ENCODE measurements around the gene SGMS1. TPM values are rescaled to one million over a fixed set of nuclear protein-coding genes. Genes with fewer than 3 reads are reported as not detected.
"Not testable (repeated sequence)": the region's sequence is repeated elsewhere in the genome, so short reads cannot be mapped to it uniquely, and the experiment has no call there.

Gene SGMS1
- total and polyA plus RNA-seq, 4 donors, result 8.9 to 54.3 (median 22.2) TPM

DNA sequence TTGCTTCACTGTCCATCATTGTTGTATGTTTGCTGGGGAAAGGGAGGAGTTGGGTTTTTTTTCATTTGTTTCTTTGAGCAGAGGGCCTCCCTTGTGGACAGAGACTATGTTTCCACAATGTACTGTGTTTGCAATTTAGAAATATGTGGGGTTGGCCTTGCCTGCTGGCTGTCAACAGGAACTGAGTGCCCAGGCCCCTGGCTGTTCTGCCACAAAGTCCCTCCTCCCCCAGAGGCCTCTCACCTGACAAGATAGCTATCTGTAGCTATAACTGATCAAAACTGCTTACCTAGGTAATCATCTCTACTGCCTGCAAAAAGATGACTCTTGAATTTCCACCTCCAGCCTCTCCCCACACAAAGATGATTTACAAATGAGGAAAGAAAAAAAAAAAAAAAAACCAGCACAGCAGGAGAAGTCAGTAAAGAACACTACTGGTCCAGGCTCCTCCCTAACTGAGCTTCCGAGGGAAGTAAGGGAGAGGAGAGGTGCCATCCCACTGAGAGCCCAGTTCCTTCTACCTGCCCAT, 121.8 kb downstream of the SGMS1 start:
- 63 to 72% methylated on average over 1 of the region's 1 CpG for WGBS, 2 donors
- no peak overlapping the region for H3K27ac ChIP-seq (ENCODE audit: low read depth in 1 of 2, low read length in 2 of 2)

DNA sequence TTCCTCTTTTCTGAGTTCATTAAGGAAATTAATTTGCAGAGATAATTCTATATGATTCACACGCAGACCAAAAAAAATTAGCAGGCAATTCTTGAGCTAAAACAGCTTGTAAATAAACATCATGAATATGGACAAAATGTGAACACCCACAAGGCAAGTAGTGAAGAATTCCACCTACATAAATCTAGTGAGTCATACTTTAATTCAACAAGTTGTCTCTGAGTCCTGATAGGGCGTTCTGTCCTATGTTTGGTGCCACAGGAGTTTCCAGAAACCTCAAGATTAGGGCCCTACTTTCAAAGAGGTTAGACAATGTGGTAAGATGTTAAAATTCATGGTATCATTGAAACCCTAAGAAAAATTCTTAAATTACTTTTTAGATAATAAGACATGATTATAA, 122.3 kb downstream of the SGMS1 start:
- intact Hi-C loops (cut with DNase I), result no loop called here
- no peak for ATAC-seq (ENCODE audit: low FRiP score)
- DNase-seq, result no peak
- Histone ChIP-seq H3K4me3 (ENCODE audit: low read length in 2 of 2) (no peak overlapping the region), H3K27ac (ENCODE audit: low read depth in 1 of 2, low read length in 2 of 2) (no peak overlapping the region), H3K36me3 (ENCODE audit: control insufficient read depth in 1 of 2, insufficient read depth in 2 of 2, low read length in 1 of 2) (peaks cover 0 to 3% of the 10 kb centered on the region in 2 donors), H3K4me1 (ENCODE audit: control insufficient read depth in 1 of 2, insufficient read depth in 2 of 2, low read length in 2 of 2) (no peaks in the 10 kb centered on the region), H3K9me3 (ENCODE audit: control insufficient read depth, low read length) (no peaks in the 10 kb centered on the region), H3K27me3 (ENCODE audit: control insufficient read depth in 1 of 2, insufficient read depth in 2 of 2, low read length in 1 of 2) (no peaks in the 10 kb centered on the region)
- WGBS, 2 donors, result 64 to 69% methylated on average over 2 of the region's 2 CpGs

More for the DNA sequence above, 121.8 kb downstream of the SGMS1 start:
- intact Hi-C loops (cut with DNase I), result no loop called here
- no peak overlapping the region for H3K4me3 ChIP-seq (ENCODE audit: low read length in 2 of 2)
- no peaks in the 10 kb centered on the region for H3K27me3 ChIP-seq (ENCODE audit: control insufficient read depth in 1 of 2, insufficient read depth in 2 of 2, low read length in 1 of 2)
- DNase-seq (no peak), ATAC-seq (ENCODE audit: low FRiP score) (no peak)
- no peaks in the 10 kb centered on the region for H3K4me1 ChIP-seq (ENCODE audit: control insufficient read depth in 1 of 2, insufficient read depth in 2 of 2, low read length in 2 of 2)
- H3K9me3 ChIP-seq (ENCODE audit: control insufficient read depth, low read length), result no peaks in the 10 kb centered on the region
- peaks cover 0 to 3% of the 10 kb centered on the region in 2 donors for H3K36me3 ChIP-seq (ENCODE audit: control insufficient read depth in 1 of 2, insufficient read depth in 2 of 2, low read length in 1 of 2)

DNA sequence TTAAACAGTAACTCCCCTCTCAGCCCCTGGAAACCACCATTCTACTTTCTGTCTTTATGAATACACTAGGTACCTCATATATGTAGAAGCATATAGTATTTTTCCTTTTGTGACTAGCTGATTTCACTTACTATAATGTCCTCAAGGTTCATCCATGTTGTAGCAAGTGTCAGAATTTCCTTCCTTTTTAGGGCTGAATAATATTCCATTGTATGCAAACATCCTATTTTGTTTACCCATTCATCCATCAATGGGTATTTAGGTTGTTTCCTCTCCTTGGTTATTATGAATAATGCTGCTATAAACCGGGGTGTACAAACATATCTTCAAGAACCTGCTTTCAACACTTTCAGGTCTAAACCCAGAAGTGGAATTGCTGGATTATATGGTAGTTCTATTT, 125.3 kb downstream of the SGMS1 start:
- DNase-seq, result no peak
- Histone ChIP-seq H3K27ac (ENCODE audit: low read depth in 1 of 2, low read length in 2 of 2) (no peak overlapping the region), H3K36me3 (ENCODE audit: control insufficient read depth in 1 of 2, insufficient read depth in 2 of 2, low read length in 1 of 2) (no peaks in the 10 kb centered on the region), H3K4me3 (ENCODE audit: low read length in 2 of 2) (no peak overlapping the region), H3K27me3 (ENCODE audit: control insufficient read depth in 1 of 2, insufficient read depth in 2 of 2, low read length in 1 of 2) (no peaks in the 10 kb centered on the region), H3K4me1 (ENCODE audit: control insufficient read depth in 1 of 2, insufficient read depth in 2 of 2, low read length in 2 of 2) (no peaks in the 10 kb centered on the region), H3K9me3 (ENCODE audit: control insufficient read depth, low read length) (no peaks in the 10 kb centered on the region)
- ATAC-seq (ENCODE audit: low FRiP score), result no peak
- WGBS, 2 donors, result 86 to 89% methylated on average over 1 of the region's 1 CpG
- intact Hi-C loops (cut with DNase I), result loop anchor here (5.0 to 10.0 kb wide), 4 partner anchors 54 to 126 kb away; partner anchors contain the start of gene SGMS1 (in 1 of the 2)

DNA sequence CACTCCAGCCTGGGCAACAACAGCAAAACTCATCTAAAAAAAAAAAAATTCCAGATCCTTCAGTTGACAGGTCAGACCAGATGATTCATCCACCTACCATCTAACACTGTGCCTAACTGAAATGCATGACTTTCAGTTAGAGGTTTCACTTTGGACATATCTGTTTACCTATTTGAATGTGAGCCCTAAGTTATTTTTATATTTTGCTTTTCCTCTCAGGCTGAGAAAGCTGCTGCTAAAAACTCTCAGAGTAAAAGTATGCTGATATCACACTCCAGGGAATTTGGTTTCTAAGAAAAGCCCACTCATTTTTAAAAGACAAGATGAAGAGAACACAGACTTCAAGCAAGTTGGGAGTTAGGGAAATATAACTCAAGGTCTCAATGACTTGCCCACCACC, 126.0 kb downstream of the SGMS1 start:
- no peaks in the 10 kb centered on the region for H3K4me1 ChIP-seq (ENCODE audit: control insufficient read depth in 1 of 2, insufficient read depth in 2 of 2, low read length in 2 of 2)
- H3K9me3 ChIP-seq (ENCODE audit: control insufficient read depth, low read length), result no peaks in the 10 kb centered on the region
- ATAC-seq (ENCODE audit: low FRiP score), result peak; percentile 59
- intact Hi-C loops (cut with DNase I), result loop anchor here (2.0 to 10.0 kb wide), 5 partner anchors 55 to 127 kb away; partner anchors contain the start of gene SGMS1 (in 2 of the 2)
- no peak for DNase-seq
- no peaks in the 10 kb centered on the region for H3K36me3 ChIP-seq (ENCODE audit: control insufficient read depth in 1 of 2, insufficient read depth in 2 of 2, low read length in 1 of 2)
- no peaks in the 10 kb centered on the region for H3K27me3 ChIP-seq (ENCODE audit: control insufficient read depth in 1 of 2, insufficient read depth in 2 of 2, low read length in 1 of 2)
- peak overlapping the region in 1 of 2 donors; percentile 44 for H3K27ac ChIP-seq (ENCODE audit: low read depth in 1 of 2, low read length in 2 of 2)
- peak overlapping the region in 1 of 2 donors; percentile 48 for H3K4me3 ChIP-seq (ENCODE audit: low read length in 2 of 2)

DNA sequence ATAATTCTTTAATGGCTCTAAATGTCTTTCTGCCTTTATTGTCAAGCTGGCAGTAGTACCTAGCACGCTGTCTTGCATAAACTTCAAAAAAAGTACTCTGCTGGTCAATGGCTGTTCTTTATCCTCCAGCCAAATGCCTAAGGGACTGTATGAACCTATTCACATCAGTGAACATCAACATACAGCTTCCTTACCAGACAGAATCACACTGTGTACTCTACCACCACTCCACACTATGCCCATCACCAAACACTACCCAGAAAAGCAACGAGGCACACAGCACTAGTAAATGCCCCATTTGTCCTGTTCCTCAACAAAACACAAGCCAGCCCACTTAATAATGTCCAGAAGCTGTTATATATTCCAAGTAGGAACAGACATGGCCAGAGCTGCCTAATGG, 127.5 kb downstream of the SGMS1 start:
- no peak overlapping the region for H3K27ac ChIP-seq (ENCODE audit: low read depth in 1 of 2, low read length in 2 of 2)
- no peaks in the 10 kb centered on the region for H3K27me3 ChIP-seq (ENCODE audit: control insufficient read depth in 1 of 2, insufficient read depth in 2 of 2, low read length in 1 of 2)
- intact Hi-C loops (cut with DNase I), result loop anchor here (2.0 to 10.0 kb wide), 5 partner anchors 56 to 129 kb away; partner anchors contain the start of gene SGMS1 (in 2 of the 2)
- H3K36me3 ChIP-seq (ENCODE audit: control insufficient read depth in 1 of 2, insufficient read depth in 2 of 2, low read length in 1 of 2), result no peaks in the 10 kb centered on the region
- WGBS, 2 donors, result 83 to 90% methylated on average over 2 of the region's 2 CpGs
- H3K9me3 ChIP-seq (ENCODE audit: control insufficient read depth, low read length), result no peaks in the 10 kb centered on the region
- H3K4me3 ChIP-seq (ENCODE audit: low read length in 2 of 2), result no peak overlapping the region
- H3K4me1 ChIP-seq (ENCODE audit: control insufficient read depth in 1 of 2, insufficient read depth in 2 of 2, low read length in 2 of 2), result no peaks in the 10 kb centered on the region
- ATAC-seq (ENCODE audit: low FRiP score), result no peak
- no peak for DNase-seq

DNA sequence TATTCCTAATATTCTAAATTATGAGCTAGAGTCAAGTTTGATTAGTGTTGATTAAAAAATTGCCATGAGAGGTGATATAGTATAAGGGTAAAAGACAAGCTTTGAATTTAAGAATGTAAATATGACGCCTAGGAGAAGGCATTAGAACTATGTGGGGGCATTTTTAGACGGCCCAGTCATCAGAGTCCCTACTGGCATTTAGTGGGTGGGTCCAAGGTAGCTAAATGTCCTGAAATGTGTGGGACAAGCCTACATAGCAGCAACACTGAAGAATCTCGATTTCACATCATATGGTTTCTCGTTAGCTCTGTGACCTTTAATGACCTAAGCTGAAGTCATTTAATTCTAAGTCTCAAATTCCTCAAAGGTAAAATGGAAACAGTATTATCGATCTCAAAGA, 133.5 kb downstream of the SGMS1 start:
- Histone ChIP-seq H3K27ac (ENCODE audit: low read depth in 1 of 2, low read length in 2 of 2) (no peak overlapping the region), H3K36me3 (ENCODE audit: control insufficient read depth in 1 of 2, insufficient read depth in 2 of 2, low read length in 1 of 2) (no peaks in the 10 kb centered on the region), H3K27me3 (ENCODE audit: control insufficient read depth in 1 of 2, insufficient read depth in 2 of 2, low read length in 1 of 2) (no peaks in the 10 kb centered on the region), H3K4me3 (ENCODE audit: low read length in 2 of 2) (no peak overlapping the region), H3K9me3 (ENCODE audit: control insufficient read depth, low read length) (no peaks in the 10 kb centered on the region), H3K4me1 (ENCODE audit: control insufficient read depth in 1 of 2, insufficient read depth in 2 of 2, low read length in 2 of 2) (no peaks in the 10 kb centered on the region)
- WGBS, 2 donors, result 79 to 88% methylated on average over 5 of the region's 5 CpGs
- DNase-seq (no peak), ATAC-seq (ENCODE audit: low FRiP score) (no peak)
- intact Hi-C loops (cut with DNase I), result loop anchor here (10.0 kb wide), 3 partner anchors 65 to 135 kb away; partner anchors contain the start of gene SGMS1 (in 1 of the 2)

DNA sequence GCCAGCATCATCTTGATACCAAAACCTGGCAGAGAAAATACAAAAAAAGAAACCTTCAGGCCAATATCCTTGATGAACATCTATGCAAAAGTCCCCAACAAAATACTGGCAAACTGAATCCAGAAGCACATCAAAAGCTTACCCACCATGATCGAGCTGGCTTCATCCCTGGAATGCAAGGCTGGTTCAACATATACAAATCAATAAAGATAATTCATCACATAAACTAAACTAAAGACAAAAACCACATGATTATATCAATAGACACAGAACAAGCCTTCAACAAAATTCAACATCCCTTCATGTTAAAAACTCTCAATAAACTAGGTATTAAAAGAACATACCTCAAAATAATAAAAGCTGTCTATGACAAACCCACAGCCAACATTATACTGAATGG, 139.2 kb downstream of the SGMS1 start:
- not testable (repeated sequence) for H3K27ac ChIP-seq (ENCODE audit: low read depth in 1 of 2, low read length in 2 of 2); ATAC-seq (ENCODE audit: low FRiP score)

DNA sequence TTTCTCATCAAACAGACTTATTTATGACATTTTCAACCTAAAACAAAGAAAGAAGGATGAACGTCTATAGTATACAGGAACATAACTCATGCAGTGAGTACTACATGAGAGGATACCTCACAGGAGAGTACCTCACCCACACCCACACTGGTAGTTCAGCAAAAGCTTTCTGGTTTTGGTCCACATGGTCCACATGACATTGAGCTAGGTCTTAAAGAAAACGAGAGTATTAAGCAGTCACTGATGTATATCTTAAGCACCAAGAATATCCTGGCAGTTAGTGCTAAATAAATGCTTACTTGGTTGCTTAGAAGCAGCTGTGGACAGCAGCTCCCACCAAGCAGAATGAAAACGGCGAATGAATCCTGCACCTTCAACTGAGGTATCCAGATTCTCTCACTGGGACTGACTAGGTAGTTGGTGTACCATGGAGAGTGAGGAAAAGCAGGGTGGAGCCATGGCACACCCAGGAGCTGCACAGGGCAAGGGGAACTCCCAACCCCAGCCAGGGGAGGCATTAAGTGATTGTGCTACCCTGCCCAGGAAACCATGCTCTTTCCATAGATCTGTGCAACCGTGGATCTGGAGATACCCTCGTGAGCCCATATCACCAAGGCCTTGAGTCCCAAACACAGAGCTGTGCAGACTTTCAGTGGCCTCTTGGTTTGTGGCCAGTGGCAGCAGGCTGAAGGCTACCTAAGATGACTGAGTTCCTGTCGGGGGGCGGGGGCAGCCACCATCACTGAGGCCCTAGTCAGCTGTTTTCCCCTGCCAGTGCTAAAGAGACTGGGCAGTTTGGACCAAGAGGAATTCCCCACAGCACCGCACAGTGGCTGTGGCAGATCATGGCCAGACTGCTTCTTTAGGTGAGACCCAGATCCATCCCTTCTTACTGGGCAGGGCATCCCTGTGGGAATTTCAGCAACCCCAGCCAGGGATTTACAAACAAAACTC, 143.4 kb downstream of the SGMS1 start:
- no peak for ATAC-seq (ENCODE audit: low FRiP score)
- Histone ChIP-seq H3K36me3 (ENCODE audit: control insufficient read depth in 1 of 2, insufficient read depth in 2 of 2, low read length in 1 of 2) (no peaks in the 10 kb centered on the region), H3K27me3 (ENCODE audit: control insufficient read depth in 1 of 2, insufficient read depth in 2 of 2, low read length in 1 of 2) (no peaks in the 10 kb centered on the region), H3K4me3 (ENCODE audit: low read length in 2 of 2) (no peak overlapping the region), H3K27ac (ENCODE audit: low read depth in 1 of 2, low read length in 2 of 2) (no peak overlapping the region), H3K9me3 (ENCODE audit: control insufficient read depth, low read length) (no peaks in the 10 kb centered on the region), H3K4me1 (ENCODE audit: control insufficient read depth in 1 of 2, insufficient read depth in 2 of 2, low read length in 2 of 2) (no peaks in the 10 kb centered on the region)
- 88 to 90% methylated on average over 9 of the region's 9 CpGs for WGBS, 2 donors
- intact Hi-C loops (cut with DNase I), result no loop called here
- no peak for DNase-seq

More for the DNA sequence above, 139.2 kb downstream of the SGMS1 start:
- intact Hi-C loops (cut with DNase I); DNase-seq; H3K4me3 ChIP-seq (ENCODE audit: low read length in 2 of 2); H3K9me3 ChIP-seq (ENCODE audit: control insufficient read depth, low read length); H3K4me1 ChIP-seq (ENCODE audit: control insufficient read depth in 1 of 2, insufficient read depth in 2 of 2, low read length in 2 of 2); H3K27me3 ChIP-seq (ENCODE audit: control insufficient read depth in 1 of 2, insufficient read depth in 2 of 2, low read length in 1 of 2); H3K36me3 ChIP-seq (ENCODE audit: control insufficient read depth in 1 of 2, insufficient read depth in 2 of 2, low read length in 1 of 2): not testable (repeated sequence)
- 96 to 99% methylated on average over 1 of the region's 1 CpG for WGBS, 2 donors

Measured in aorta (tissue), 5 donors.